ENCODE measurements around the gene TAS2R42. TPM values are rescaled to one million over a fixed set of nuclear protein-coding genes. Genes with fewer than 3 reads are reported as not detected.

TAS2R42 gene
- total and polyA plus RNA-seq, 2 of the 13 experiments (the other 11 are each of a cell fraction or from before 2014, with no cell fraction given) = not detected

- no peaks in the 10 kb centered on the region for H3K9me3 ChIP-seq (ENCODE audit: low read length)
- H2AFZ ChIP-seq (ENCODE audit: low read length) = no peak overlapping the region
- ChIA-PET POLR2A (no interaction called here), CTCF (ENCODE audit: low intra/inter-chr PET ratio, low total read pairs) (no interaction called here)
- H4K20me1 ChIP-seq (ENCODE audit: insufficient read depth, low read length) = no peaks in the 10 kb centered on the region
- peaks cover 38% of the 10 kb centered on the region for H3K79me2 ChIP-seq (ENCODE audit: insufficient read depth, low read length)
- H3K4me1 ChIP-seq (ENCODE audit: insufficient read depth, low read length) = no peaks in the 10 kb centered on the region
- ATAC-seq = no peak
- FAIRE-seq = no peak
- no peak overlapping the region for H3K4me3 ChIP-seq (replicated peaks in 1 of 3; ENCODE audit: insufficient read depth in 1 of 3, low read depth in 2 of 3, low read length in 3 of 3)
- WGBS (ENCODE audit: low lambda C conversion rate) = 97% methylated on average over 1 of the region's 1 CpG
- H3K27ac ChIP-seq (ENCODE audit: extremely low read length, insufficient read depth, low read length) = no peak overlapping the region
- intact Hi-C loops (cut with micrococcal nuclease; ENCODE audit: unreplicated experiment) = no loop called here
- in situ Hi-C loops (cut with HindIII; ENCODE audit: extremely low pct_ligation_motif_present, low pct_unique_long_range_greater_than_20kb) = no loop called here
- H3K36me3 ChIP-seq (replicated peaks in 1 of 2; ENCODE audit: control insufficient read depth in 1 of 2, insufficient read depth in 2 of 2, low read length in 2 of 2) = no peaks in the 10 kb centered on the region; a peak in 1 of 5 replicates
- no peak for DNase-seq (ENCODE audit: low spot score)
- H3K9ac ChIP-seq (ENCODE audit: insufficient read depth, low read depth, low read length) = no peak overlapping the region
- no peak overlapping the region for H3K4me2 ChIP-seq (ENCODE audit: low read depth, low read length)
- no TSS peak for BruUV-seq (replicated peaks)
- H3K27me3 ChIP-seq (ENCODE audit: control insufficient read depth in 1 of 2, insufficient read depth in 2 of 2, low read length in 2 of 2) = no peaks in the 10 kb centered on the region
- TF ChIP-seq, protein P1, sequence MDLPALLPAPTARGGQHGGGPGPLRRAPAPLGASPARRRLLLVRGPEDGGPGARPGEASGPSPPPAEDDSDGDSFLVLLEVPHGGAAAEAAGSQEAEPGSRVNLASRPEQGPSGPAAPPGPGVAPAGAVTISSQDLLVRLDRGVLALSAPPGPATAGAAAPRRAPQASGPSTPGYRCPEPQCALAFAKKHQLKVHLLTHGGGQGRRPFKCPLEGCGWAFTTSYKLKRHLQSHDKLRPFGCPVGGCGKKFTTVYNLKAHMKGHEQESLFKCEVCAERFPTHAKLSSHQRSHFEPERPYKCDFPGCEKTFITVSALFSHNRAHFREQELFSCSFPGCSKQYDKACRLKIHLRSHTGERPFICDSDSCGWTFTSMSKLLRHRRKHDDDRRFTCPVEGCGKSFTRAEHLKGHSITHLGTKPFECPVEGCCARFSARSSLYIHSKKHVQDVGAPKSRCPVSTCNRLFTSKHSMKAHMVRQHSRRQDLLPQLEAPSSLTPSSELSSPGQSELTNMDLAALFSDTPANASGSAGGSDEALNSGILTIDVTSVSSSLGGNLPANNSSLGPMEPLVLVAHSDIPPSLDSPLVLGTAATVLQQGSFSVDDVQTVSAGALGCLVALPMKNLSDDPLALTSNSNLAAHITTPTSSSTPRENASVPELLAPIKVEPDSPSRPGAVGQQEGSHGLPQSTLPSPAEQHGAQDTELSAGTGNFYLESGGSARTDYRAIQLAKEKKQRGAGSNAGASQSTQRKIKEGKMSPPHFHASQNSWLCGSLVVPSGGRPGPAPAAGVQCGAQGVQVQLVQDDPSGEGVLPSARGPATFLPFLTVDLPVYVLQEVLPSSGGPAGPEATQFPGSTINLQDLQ (CRISPR knock-in tag; IDR thresholded peaks at IDR 0.05) = no peak
- TF ChIP-seq CTCF (CRISPR knock-in tag; IDR thresholded peaks at IDR 0.05) = no peak
These were observed 39.3 kb downstream of the TAS2R42 start for GRCh38 chr12:11147420-11147819.

GRCh38 chr12:11144297-11144696 lies 42.4 kb downstream of the TAS2R42 start:
- no TSS peak for BruUV-seq (replicated peaks)
- in situ Hi-C loops (cut with HindIII; ENCODE audit: extremely low pct_ligation_motif_present, low pct_unique_long_range_greater_than_20kb) (no loop called here), intact Hi-C loops (cut with micrococcal nuclease; ENCODE audit: unreplicated experiment) (no loop called here)
- ATAC-seq (no peak), FAIRE-seq (no peak), DNase-seq (ENCODE audit: low spot score) (no peak)
- no peak overlapping the region for H3K27ac ChIP-seq (ENCODE audit: extremely low read length, insufficient read depth, low read length)
- no peaks in the 10 kb centered on the region for H3K4me1 ChIP-seq (ENCODE audit: insufficient read depth, low read length)
- WGBS (ENCODE audit: low lambda C conversion rate) = 67% methylated on average over 3 of the region's 5 CpGs
- H3K9me3 ChIP-seq (ENCODE audit: low read length) = no peaks in the 10 kb centered on the region
- CTCF ChIA-PET (ENCODE audit: low intra/inter-chr PET ratio, low total read pairs) = no interaction called here
- POLR2A ChIA-PET = no interaction called here
- H3K79me2 ChIP-seq (ENCODE audit: insufficient read depth, low read length) = peaks cover 55% of the 10 kb centered on the region
- no peak overlapping the region for H3K4me3 ChIP-seq (replicated peaks in 1 of 3; ENCODE audit: insufficient read depth in 1 of 3, low read depth in 2 of 3, low read length in 3 of 3)
- H3K27me3 ChIP-seq (ENCODE audit: control insufficient read depth in 1 of 2, insufficient read depth in 2 of 2, low read length in 2 of 2) = no peaks in the 10 kb centered on the region
- H3K36me3 ChIP-seq (replicated peaks in 1 of 2; ENCODE audit: control insufficient read depth in 1 of 2, insufficient read depth in 2 of 2, low read length in 2 of 2) = 0 out of 5 replicates have a peak, but pooled peaks cover 0 to 3% of the 10 kb centered on the region in 2 experiments
- H3K4me2 ChIP-seq (ENCODE audit: low read depth, low read length) = no peak overlapping the region
- no peak overlapping the region for H3K9ac ChIP-seq (ENCODE audit: insufficient read depth, low read depth, low read length)
- 0 out of 2 replicates have a peak, but pooled peaks cover 5% of the 10 kb centered on the region for H4K20me1 ChIP-seq (ENCODE audit: insufficient read depth, low read length)
- H2AFZ ChIP-seq (ENCODE audit: low read length) = no peak overlapping the region
- no peak for TF ChIP-seq ZNF407 (CRISPR knock-in tag; IDR thresholded peaks at IDR 0.05; ENCODE audit: not compliant biosample characterization)

All from HepG2 (cell line).